CD4-positive, alpha-beta T cell treated with Interleukin-10 for 1 hour (primary cell): ENCODE data around the gene TBC1D7.
A peak's percentile ranks its signal among the peaks of the same experiment; 100 is the strongest.

Source experiments
- DNase-seq: peaks from one replicate; pipeline ENCODE4 v3.0.0-alpha.2; 2020

Gene TBC1D7

DNA sequence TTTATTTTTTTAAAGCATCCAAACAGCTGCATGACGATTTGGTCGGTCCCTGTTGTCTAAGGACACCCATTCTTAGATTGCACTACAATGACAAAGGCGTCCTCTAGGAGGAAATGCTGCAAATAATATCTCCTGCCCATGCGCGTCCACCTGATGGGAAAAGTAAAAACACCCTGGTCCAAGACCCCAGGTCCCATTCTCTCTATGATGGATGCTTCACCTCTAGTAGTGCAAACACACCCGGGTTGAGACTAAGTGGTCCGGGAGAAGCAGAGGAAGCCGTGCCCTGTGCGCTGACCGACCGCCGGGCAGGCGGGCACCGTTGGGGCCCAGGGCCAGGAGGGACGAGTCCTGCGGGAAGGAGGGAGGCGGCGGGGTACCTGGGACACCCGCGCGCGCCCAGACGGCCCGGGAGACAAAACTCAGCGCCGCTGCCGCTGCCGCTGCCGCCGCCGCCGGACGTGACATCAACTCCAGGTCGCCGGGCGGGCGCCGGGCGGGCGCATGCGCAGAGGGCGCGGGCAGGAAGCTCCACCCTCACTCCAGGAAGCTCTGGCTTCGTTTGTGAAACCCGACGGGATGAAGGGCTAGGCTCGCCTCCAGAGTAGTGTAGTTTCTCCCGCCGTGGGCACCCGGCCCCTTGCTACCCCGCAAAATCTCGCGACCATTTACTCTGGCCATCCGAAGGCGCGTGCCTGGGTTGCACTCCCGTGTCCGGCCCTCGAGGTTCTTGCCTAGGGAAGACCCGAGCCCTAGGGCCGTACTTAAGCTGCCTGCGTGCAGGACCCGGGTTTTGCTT, at the start of gene TBC1D7:
Gene TBC1D7 (minus strand): TSS at position 462 of the 799 bp plus-strand sequence. CDS start 1,639 bp downstream, outside the sequence.
- DNase-seq: peak; percentile 94

DNA sequence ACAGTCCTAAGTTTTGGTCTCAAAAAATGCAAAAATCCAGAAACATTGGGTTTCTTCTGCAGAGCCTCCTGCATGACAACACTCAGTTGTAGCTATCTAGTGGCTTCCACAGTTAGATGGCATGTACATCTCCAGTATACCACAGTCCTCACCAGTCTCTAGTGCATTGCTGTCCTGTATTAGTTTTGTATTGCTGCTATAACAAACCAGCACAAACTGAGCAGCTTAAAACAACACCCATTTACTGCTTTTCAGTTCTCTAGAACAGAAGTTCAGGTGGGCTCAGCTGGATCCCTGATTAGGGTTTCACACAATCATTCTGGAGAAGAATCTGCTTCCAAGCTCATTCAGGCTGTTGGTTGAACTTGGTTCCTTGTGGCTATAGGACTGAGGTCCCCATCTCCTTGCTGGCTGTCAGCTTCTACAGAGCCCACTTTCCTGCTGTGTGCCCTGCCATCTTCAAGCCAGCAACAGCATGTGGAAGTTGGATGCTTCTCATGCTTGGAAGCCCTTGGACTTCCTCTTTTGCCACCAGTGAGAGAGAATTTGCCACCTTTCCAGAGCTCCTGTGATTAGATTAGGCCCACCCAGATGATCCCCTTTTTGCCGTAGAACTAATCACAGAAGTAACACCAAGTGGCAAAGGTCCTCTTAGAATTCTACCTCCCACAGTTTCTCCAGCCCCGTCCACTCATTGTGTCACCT, 48.9 kb upstream of the TBC1D7 start:
- no peak for DNase-seq

DNA sequence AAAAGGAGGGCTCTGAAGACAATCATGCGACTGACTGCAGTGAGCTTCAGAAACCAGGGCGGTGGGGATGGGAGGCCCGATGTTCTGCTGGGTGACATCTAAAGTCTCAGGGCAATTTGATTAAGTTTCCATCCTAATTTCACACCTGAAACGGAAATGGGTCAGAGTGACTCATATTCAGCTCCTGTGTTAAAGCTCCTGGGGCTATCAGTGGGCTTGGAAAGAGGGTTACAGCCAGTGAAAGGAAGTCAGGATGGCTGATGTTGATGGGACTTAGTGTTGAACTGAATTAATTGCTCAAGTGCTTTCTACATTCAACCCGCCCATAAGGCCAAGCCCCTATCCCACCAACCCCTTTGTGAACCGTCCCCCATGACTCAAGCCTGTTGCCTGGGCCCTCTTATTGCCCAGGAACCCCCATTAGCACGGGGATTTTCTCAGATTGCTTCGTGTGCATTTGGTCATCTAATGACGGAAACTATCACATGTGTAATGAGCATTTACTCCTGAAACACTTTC, 47.1 kb upstream of the TBC1D7 start:
- DNase-seq: peak; percentile 27

DNA sequence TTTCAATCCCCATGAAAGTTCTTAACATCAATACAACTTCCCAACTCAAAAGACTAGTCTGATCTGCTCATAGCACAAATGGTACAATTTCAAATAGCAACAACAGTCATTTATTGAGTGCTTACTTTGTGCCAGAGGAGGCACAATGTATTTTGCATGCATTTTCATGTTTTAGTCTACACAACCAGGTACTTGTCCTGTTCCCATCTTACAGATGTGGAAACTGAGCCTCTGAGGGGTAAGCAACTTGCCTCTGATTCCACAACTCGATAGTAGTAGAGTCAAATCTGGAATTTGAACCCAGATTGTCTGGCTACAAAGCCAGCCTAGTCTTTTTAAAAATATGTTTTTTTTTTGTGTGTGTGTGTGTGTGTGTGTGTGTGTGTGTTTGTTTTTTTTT, 45.6 kb upstream of the TBC1D7 start:
- no peak for DNase-seq

DNA sequence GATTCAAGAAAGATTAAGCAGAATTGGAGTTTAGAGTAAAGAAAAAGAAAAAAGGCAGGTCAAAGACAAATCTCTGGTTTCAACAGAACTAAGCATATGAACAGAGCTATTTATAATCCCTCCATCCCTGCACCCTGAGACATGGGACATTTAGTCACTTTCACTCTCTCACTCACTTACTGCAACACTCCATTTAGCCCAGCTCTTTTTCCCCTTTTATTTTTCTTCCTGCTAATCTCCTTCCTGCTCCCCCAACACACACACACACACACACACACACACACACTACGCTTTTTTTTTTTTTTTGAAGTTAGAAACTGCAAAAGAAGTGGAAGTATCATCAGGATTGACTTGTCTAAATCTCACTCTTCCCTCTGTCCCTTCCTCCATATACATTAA, 45.1 kb upstream of the TBC1D7 start:
- DNase-seq: no peak

DNA sequence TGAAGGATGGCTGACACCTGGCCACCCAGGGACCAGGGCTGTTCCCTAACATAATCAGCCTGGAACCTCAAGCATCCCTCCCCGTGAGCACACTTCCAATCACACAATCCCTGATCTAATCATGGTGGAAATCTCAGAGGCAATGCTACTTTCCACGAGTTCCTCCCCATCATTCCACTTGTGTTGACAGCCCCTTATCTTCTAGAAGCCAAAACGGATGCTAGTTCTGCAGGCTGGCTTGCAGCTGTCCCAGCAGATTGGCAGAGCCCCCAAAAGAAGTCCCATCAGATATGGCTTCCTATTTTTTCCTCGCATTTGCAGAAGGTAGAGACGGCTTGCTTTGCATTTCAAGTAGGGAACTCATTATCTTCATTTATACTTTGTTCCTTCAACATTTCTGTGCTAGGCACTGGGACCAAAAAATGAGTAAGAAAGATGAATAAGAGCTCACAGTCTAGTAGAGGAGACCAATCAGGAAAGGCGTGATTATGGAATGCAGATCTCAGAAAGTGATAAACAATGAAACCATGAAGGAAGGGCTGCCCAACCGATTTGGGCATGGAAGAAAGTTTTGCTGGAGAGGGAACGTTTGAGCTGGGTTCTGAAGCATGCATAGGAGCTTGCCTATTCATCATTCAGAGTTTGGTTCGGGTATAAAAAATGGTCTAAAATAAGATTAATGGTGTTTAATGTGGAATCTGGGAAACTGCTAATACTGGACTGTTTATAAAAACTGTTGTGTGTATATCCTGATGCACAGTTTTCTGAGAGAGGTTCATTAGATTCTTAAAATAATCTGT, 44.6 kb upstream of the TBC1D7 start:
- no peak for DNase-seq

DNA sequence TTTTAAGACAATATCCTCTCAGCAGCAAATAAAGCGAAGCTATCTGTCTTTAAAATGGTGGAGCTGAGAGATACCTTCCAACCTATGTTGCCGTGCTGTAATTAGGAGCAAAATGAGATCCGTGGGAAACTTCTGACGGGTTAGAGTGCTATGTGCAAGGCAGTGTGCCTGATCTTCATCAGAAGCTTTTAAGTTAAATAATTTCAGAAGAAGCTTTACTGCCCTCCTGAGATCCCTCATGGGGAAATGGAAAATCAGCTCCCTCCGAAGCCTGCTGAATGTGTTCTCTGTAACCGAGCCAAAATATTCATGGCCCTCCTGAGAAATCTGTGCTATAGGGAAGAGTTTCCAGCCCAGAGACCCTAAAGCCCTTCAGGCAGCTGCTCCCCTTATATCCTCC, 43.7 kb upstream of the TBC1D7 start:
- no peak for DNase-seq

DNA sequence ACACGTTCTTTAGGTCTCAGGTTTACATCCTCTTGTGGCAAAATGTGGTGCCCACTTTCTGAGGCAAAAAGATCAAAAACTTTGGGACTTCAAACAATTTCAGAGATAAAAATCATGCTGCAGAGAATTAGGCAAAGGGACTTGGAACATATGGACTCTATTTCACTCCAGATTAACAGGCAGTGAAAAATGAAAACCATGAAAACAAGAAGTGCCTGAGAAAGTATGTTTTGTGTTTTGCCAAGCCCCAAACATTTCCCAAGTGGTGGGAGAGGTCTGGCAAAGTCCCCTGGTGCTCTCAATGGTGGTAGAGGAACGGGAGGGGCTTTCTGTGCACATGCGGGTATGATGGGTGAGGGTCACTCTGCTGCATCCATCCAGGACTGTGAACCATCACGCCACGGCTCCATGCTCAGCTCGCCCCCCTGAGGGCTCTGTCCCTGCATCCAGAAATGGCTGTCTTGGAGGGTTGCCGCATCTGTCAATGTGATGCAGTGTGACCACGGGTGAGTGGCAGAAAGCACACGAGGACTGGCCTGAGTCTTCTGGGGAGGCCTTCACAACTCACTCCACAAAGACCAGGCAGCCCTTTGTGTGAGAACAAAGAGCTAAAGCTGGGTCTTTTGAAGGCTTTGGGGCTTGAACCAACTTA, 43.2 kb upstream of the TBC1D7 start:
- DNase-seq: no peak

DNA sequence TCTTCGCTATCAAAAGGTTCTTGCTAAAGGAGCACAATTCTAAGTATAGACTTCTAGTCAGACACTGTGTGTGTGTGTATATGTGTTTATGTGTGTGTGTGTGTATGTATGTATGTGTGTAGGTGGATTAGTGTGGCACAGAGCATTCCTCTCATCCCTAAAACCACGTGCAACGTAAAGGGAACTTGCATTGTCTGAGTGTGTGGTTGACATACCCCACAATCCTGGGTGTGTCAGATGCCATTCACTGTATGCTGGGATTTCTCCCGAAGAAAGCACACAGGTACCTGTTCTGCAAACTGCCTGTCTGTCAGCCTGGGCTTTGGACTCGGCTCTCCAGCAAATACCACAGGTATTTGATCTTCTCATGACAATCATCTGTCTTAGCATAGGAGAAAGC, 42.3 kb upstream of the TBC1D7 start:
- no peak for DNase-seq

DNA sequence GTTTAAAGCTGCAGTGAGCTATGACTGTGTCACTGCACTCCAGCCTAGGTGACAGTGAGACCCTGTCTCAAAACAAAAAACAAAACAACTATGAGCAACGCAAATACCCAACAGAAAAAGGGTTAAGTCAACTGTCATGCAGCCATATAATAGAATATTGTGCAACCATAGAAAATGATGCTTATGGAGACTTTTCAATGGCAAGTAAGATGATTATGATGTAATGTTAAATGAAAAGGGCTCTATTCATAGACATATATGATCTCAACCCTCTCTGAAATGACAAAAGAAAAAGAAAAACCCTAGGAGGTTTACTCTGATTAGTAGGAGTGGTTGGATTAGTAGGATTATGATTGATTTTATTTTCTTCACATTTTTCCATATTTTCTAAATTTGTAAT, 41.3 kb upstream of the TBC1D7 start:
- no peak for DNase-seq

DNA sequence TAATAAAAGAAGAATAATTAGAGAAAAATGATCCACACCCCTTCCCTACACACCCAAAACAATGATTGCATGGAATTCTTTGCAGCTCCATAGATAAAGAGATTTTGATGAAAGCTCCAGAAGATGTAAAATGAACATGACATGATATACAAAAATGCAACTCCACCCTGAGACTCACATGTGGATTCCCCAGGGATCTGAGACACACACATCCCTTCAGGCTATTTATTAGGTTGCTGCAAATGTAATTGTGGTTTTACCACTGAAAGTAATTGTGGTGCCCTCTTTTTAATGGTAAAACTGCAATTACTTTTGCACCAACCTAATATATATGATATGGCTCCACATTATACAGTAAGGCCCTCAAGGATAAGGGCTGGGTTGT, 40.4 kb upstream of the TBC1D7 start:
- DNase-seq: no peak

DNA sequence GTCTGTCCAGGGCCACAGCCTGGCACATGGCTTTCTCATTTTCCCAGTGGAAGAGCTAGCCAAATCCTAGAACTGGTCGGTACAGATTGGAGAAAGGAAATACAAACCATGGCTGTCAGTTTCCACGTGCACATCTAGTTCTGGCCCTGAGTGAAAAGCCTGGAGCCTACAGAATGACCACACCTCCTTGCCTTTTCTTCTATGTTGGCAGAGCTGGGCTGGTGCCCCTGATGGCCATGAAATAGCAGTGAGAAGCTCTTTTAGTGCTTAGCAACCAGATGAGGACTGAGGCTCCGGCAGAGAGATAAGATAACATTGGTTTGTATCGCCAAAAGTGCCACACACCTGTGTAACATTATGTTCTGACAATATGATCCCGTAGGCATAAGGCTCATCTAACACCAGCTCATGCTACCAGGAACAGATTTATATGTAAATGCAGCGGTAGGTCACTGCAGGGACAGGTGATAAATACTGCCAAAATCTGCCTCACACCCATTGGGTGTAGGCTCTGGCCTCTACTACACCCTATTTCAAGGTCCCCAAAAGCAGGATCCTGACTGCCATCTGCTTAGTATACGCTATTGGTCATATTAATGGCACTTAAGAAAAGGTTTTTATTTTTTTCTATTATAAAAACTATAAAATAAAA, 39.9 kb upstream of the TBC1D7 start:
- no peak for DNase-seq

DNA sequence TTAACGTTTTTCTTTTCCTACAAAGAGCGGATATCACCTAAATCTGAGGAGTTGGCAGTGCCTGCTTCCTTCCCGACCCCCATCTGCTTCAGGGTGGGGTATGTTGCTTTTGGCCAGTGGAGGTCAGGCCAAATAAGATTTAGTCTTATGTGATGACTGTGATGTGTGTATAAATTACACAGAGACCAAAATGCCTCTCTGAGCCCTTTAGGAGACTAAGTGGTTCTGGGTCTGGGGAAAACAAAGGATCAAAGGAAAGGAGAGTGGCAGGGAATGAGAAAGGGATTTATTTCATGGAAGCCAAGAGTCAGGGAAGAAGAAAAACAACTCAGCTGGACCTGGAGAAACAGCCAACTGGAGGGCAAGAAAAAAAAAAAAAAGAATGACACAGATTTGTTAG, 39.1 kb upstream of the TBC1D7 start:
- no peak for DNase-seq

DNA sequence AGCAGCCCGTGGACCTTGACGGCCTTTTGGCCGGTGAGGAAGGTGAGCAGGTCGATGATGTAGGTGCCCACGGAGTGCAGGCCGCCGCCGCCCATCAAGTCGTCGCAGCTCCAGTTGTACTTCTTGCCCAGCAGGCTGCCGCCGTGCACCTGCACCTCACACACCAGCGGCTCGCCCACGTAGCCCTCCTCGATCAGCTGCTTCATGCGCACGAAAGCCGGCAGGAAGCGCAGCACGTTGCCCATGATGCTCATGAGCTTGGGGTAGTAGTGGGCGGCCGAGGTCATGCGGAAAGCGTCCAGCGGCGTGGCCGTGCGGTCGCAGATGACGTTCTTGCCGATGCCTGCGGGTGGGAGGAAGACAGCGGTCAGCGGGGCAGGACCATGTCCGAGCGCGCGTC, 37.0 kb upstream of the TBC1D7 start:
- DNase-seq: no peak

DNA sequence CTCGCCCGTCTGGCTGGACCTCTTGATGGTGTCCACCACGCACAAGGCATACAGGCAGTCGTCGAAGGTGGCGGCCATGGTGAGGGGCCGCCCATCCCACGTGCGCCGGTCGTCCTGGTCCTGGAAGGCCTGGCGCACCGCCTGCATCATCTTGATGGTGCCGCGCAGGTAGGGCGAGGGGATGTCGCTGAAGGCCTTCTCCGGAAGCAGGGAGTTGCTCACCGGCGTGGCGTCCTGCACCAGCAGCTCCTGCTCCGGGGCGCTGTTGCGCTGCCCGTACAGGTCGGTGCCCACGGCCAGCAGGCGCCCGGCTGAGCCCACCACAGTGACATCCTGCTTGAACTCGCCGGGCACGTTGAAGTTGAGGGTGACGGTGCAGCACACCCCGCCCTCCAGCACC, 36.5 kb upstream of the TBC1D7 start:
- DNase-seq: no peak

DNA sequence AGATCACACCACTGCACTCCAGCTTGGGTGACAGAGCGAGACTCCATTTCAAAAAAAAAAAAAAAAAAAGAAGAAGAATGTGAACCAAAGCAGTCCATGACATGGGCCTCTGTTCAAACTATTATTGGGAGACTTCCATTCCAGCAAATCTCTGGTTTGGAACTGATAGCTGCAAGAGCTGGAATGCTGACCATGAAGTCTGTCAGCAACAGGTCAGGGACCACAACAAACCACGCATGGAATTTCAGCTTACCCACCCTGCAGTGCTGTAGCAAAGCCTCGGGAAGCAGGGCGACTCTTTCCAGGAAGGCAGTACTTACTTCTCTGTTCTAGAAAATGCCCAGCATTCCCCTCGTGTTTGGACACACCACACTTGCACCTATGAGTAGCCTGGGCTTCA, 34.1 kb upstream of the TBC1D7 start:
- no peak for DNase-seq

DNA sequence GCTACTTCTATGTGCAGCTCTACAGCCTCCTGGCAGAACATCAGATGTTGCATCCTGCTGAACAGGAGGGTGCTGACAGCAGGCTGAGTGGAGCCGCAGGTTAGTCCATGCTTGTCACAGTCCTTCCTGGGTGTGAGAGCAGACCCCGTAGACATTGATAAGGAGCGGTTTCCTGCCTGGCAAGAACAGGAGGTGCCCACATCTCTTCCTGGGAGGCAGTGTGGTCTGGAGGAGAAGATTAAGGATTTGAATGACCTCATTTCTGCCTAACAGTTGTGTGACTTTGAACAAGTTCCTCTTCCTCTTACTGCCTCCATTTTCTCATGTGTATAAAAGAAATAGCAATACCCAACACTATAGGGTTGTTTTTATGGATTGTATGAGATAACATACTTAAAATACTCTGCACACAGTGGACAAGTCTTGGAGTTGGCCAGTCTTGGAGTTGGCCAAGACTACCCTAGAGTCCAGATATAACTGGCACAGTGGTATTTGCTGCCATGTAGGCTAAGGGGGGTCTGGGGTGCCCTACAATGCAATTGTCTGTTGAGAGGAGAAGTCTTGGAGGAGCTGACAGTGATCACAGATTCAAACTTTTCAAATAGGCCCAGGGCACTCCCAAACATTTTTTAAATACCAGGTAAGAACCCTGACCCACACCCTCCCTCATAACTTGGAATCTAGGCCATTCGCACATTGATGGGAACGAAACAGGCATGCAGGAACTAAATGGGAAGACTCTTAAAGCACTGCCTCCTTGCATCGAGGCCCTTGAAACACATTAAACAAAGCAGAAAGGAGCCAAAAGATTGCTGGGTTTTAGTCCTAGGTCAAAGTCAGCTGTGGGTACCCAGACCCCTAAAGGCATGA, 32.6 kb upstream of the TBC1D7 start:
- DNase-seq: no peak

DNA sequence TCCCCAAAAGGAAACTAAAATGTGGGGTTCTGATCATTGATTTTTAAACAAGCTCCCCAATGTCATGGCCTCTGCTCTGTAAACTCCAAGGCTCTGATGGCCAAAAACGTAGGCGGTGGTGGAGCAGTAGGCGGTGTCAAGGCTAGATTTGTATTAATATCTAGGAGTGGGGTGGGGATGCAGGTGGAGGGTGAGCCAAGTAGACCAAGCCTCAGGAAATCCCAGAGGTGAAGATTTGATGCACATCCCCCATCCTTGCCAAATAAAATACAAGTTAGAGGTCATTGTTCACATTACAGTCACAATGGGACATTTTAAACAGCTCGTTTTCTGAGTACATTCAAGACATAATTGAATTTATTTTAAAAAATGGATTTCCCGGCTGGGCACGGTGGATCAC, 30.9 kb upstream of the TBC1D7 start:
- DNase-seq: no peak

DNA sequence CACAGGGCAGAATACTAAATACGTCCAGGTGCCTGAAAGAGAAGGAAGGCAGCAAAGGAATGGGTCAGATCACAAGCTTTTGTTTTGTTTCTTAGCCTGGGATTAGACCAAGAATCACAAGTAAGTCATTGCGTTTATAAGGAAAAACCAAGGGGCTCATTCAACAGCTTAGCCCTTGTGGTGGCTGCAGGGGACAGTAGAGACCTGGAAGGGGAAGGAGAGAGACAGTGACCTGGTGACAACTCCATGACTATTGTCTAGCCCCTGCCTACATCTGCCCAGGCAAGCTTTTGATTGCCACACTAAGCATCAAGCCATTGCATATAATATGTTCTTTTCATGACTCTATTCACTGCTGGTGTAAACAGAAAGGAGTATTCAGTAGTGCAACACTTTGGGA, 30.2 kb upstream of the TBC1D7 start:
- no peak for DNase-seq

DNA sequence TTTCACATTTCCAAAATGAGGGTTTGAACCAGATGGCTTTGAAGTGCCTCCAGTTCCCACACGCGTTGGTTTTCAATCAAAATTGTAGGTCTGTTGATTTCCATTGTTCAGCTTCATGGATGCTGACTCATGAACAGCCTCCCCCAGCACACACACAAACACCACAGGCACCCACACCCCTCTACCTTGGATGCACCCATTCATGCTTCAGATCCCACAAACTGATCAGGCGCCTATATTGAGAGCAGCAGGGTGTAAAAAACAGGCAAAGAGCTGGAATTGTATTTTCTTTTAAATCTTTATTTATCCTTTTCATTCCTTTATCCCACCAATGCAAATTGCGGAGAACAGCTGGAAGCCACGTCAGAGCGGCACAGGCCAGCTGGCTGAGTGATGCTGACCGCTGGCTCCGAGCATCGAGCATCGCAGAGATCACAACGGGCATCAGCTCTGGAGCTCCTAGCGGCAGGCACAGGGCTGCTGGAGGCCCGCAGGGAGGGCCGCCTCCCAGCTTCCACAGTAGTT, 29.3 kb upstream of the TBC1D7 start:
- no peak for DNase-seq
